Measurements from ENCODE around the gene SPTAN1.
"Not testable (repeated sequence)": the region's sequence is repeated elsewhere in the genome, so short reads cannot be mapped to it uniquely, and the experiment has no call there.

SPTAN1 gene

GRCh38 chr9:128553728-128554127 is 1.3 kb downstream of the SPTAN1 start:
- DNase-seq = no peak

- peak in 1 of 4 experiments; percentile 10 for DNase-seq
Measured at GRCh38 chr9:128554155-128554862, 1.9 kb downstream of the SPTAN1 start.

GRCh38 chr9:128555180-128555721 is 2.9 kb downstream of the SPTAN1 start:
- no peak for DNase-seq

- no peak for DNase-seq
Measured at GRCh38 chr9:128556276-128556675, 3.9 kb downstream of the SPTAN1 start.

GRCh38 chr9:128556926-128557634 is 4.7 kb downstream of the SPTAN1 start:
- no peak for DNase-seq

GRCh38 chr9:128558431-128559310 is 6.3 kb downstream of the SPTAN1 start:
- DNase-seq = no peak

GRCh38 chr9:128565578-128565977 is 13.2 kb downstream of the SPTAN1 start:
- DNase-seq = no peak

GRCh38 chr9:128568470-128569078 is 16.2 kb downstream of the SPTAN1 start:
- no peak for DNase-seq

- no peak for DNase-seq
Measured at GRCh38 chr9:128575469-128575868, 23.1 kb downstream of the SPTAN1 start.

GRCh38 chr9:128575916-128576315 is 23.5 kb downstream of the SPTAN1 start:
- no peak for DNase-seq

- DNase-seq = no peak
Measured at GRCh38 chr9:128577206-128577605, 24.8 kb downstream of the SPTAN1 start.

- DNase-seq = no peak
Measured at GRCh38 chr9:128579194-128579593, 26.8 kb downstream of the SPTAN1 start.

GRCh38 chr9:128580731-128581130 is 28.3 kb downstream of the SPTAN1 start:
- no peak for DNase-seq

GRCh38 chr9:128585155-128585554 is 32.8 kb downstream of the SPTAN1 start:
- not testable (repeated sequence) for DNase-seq

- DNase-seq = not testable (repeated sequence)
Measured at GRCh38 chr9:128586934-128587333, 34.5 kb downstream of the SPTAN1 start.

- DNase-seq = peak in 3 of 4 experiments; percentile 9 to 15 (median 14)
Measured at GRCh38 chr9:128587453-128587852, 35.1 kb downstream of the SPTAN1 start.

- DNase-seq = no peak
Measured at GRCh38 chr9:128588581-128589233, 36.3 kb downstream of the SPTAN1 start.

GRCh38 chr9:128593039-128593438 is 40.7 kb downstream of the SPTAN1 start:
- DNase-seq = no peak

GRCh38 chr9:128593856-128594255 is 41.5 kb downstream of the SPTAN1 start:
- no peak for DNase-seq

- DNase-seq = no peak
Measured at GRCh38 chr9:128595471-128595870, 43.1 kb downstream of the SPTAN1 start.

GRCh38 chr9:128600099-128600498 is 47.7 kb downstream of the SPTAN1 start:
- DNase-seq = no peak

- no peak for DNase-seq
Measured at GRCh38 chr9:128603697-128604096, 51.3 kb downstream of the SPTAN1 start.

All from activated naive CD4-positive, alpha-beta T cell (primary cell).